ENCODE data around the gene RIPOR3. TPM values are rescaled to one million over a fixed set of nuclear protein-coding genes. Genes with fewer than 3 reads are reported as not detected.

The RIPOR3 gene
- total RNA-seq, 1 experiment from 2014 or later = 0.46 TPM

DNA sequence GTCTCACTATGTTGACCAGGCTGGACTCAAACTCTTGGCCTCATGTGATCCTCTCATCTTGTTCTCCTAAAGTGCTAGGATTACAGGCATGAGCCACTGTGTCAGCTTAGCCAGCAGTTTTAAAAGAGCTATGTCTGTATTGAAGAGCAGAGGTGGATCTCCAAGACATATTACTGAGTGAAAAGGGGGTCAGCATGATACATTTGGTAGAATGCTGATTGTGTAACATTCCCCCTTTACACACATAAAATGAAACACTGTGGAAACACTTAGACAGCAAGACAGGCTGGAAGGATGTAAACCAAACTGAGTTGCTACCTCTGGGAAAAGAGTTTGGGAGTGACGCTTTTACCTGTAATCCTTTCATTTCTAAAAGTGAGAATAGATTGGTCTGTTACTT lies 1.7 kb upstream of the RIPOR3 start:
- no peaks in the 10 kb centered on the region for H4K20me1 ChIP-seq (ENCODE audit: control insufficient read depth, insufficient read depth, insufficient read length)
- H2BK15ac ChIP-seq (ENCODE audit: low read depth, low read length) = no peak overlapping the region
- H4K91ac ChIP-seq (ENCODE audit: insufficient read length, low read depth, low read length) = no peak overlapping the region
- H3T11ph ChIP-seq (ENCODE audit: low read length) = no peak overlapping the region
- no peak overlapping the region for H2BK12ac ChIP-seq (ENCODE audit: insufficient read length, low read depth, low read length)
- H3K27ac Mint-ChIP-seq = no peak overlapping the region
- H3K23ac ChIP-seq (ENCODE audit: insufficient read length, low read depth, low read length) = no peak overlapping the region
- no peaks in the 10 kb centered on the region for H3K27me3 ChIP-seq (ENCODE audit: insufficient read depth, low read length)
- H3K4me2 ChIP-seq (ENCODE audit: insufficient read depth, insufficient read length, low read length) = no peak overlapping the region
- H3K4me1 ChIP-seq (ENCODE audit: insufficient read depth, low read length) = peaks cover 3% of the 10 kb centered on the region; the same call in 1 of the 2 replicates
- no peak overlapping the region for H3K27ac ChIP-seq (ENCODE audit: insufficient read length, low read depth, low read length)
- H3K9ac ChIP-seq (ENCODE audit: extremely low read depth, insufficient read length, low read length) = no peak overlapping the region
- no peaks in the 10 kb centered on the region for H3K79me2 ChIP-seq (ENCODE audit: insufficient read depth, low read length)
- no CpG with 5 or more reads among the region's 1 CpG for WGBS (ENCODE audit: extremely low coverage, insufficient read length, low lambda C conversion rate)
- no peak for DNase-seq
- no peak overlapping the region for H2AK5ac ChIP-seq (ENCODE audit: insufficient read length, low read length)
- H3K9me3 Mint-ChIP-seq = no peaks in the 10 kb centered on the region
- peaks cover 22% of the 10 kb centered on the region for H3K27me3 Mint-ChIP-seq (ENCODE audit: low read depth)
- peaks cover 21% of the 10 kb centered on the region for H3K23me2 ChIP-seq (ENCODE audit: insufficient read length, low read depth, low read length, poor library complexity, severe bottlenecking)
- no peak overlapping the region for H4K5ac ChIP-seq (ENCODE audit: insufficient read length, low read depth, low read length)
- H3K4ac ChIP-seq (ENCODE audit: low read depth, low read length) = no peak overlapping the region
- H2BK120ac ChIP-seq (ENCODE audit: low read depth, low read length, poor library complexity, severe bottlenecking) = no peak overlapping the region
- H3K36me3 Mint-ChIP-seq (ENCODE audit: insufficient read depth in 1 of 3, low read depth in 3 of 3) = no peaks in the 10 kb centered on the region
- peaks cover 31 to 43% of the 10 kb centered on the region in 2 experiments for H3K4me1 Mint-ChIP-seq
- TF ChIP-seq, protein P1, sequence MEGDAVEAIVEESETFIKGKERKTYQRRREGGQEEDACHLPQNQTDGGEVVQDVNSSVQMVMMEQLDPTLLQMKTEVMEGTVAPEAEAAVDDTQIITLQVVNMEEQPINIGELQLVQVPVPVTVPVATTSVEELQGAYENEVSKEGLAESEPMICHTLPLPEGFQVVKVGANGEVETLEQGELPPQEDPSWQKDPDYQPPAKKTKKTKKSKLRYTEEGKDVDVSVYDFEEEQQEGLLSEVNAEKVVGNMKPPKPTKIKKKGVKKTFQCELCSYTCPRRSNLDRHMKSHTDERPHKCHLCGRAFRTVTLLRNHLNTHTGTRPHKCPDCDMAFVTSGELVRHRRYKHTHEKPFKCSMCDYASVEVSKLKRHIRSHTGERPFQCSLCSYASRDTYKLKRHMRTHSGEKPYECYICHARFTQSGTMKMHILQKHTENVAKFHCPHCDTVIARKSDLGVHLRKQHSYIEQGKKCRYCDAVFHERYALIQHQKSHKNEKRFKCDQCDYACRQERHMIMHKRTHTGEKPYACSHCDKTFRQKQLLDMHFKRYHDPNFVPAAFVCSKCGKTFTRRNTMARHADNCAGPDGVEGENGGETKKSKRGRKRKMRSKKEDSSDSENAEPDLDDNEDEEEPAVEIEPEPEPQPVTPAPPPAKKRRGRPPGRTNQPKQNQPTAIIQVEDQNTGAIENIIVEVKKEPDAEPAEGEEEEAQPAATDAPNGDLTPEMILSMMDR (conservative IDR thresholded peaks at IDR 0.05) = no peak
- H3K56ac ChIP-seq (ENCODE audit: insufficient read length, low read depth, low read length) = no peak overlapping the region
- H2BK5ac ChIP-seq (ENCODE audit: insufficient read length, low read length) = no peak overlapping the region
- H3K14ac ChIP-seq (ENCODE audit: insufficient read depth, low read length) = no peak overlapping the region
- no peak overlapping the region for H3K4me3 Mint-ChIP-seq
- H3K18ac ChIP-seq (ENCODE audit: insufficient read length, low read depth, low read length) = no peak overlapping the region
- H4K8ac ChIP-seq (replicated peaks; ENCODE audit: insufficient read length, low read depth, low read length) = no peak overlapping the region
- no peaks in the 10 kb centered on the region for H3K9me3 ChIP-seq (ENCODE audit: control insufficient read depth, low read depth, low read length)
- H2BK20ac ChIP-seq (ENCODE audit: low read depth, low read length, poor library complexity, severe bottlenecking) = no peak overlapping the region
- H2AFZ ChIP-seq (ENCODE audit: low read length) = no peak overlapping the region
- H3K79me1 ChIP-seq (ENCODE audit: insufficient read depth, low read depth, low read length, poor library complexity, severe bottlenecking) = no peaks in the 10 kb centered on the region
